HepG2 (cell line): Measurements from ENCODE around the gene C20orf144. TPM values are rescaled to one million over a fixed set of nuclear protein-coding genes. Genes with fewer than 3 reads are reported as not detected.
"Not testable (repeated sequence)": the region's sequence is repeated elsewhere in the genome, so short reads cannot be mapped to it uniquely, and the experiment has no call there.

Source experiments
- ATAC-seq: fragments of 200-7000 bp; cut with Tn5 transposase; 3 replicates; pipeline ENCODE4 v1.9.1; 2020; ENCODE audit warnings: mild to moderate bottlenecking, moderate library complexity
- BruUV-seq: library from RNA; stranded (reverse); fragments of 400-500 nt; replicated peaks from 2 replicates; lab custom pipeline; 2021; lab: Mats Ljungman, UMichigan
- CTCF ChIA-PET: fragments of 300-600 bp; formaldehyde crosslinking; extraction: SDS; loops from one replicate; lab custom pipeline; 2021; ENCODE audit warnings: low total read pairs, inconsistent platforms, low intra/inter-chr PET ratio; lab: Yijun Ruan, JAX
- POLR2A ChIA-PET: fragments of 350-600 bp; sonication (Branson Sonifier 250); formaldehyde crosslinking; loops from one replicate; lab custom pipeline; 2020; ENCODE audit warnings: antibody characterized with exemption, inconsistent platforms; lab: Yijun Ruan, JAX
- DNase-seq: peaks from one replicate; pipeline ENCODE4 v3.0.0-alpha.2; 2015; ENCODE audit warnings: low spot score
- FAIRE-seq: peaks from 3 replicates; lab custom pipeline; 2011; peaks lifted over from hg19 to GRCh38; lab: Jason Lieb, UNC
- H2AFZ ChIP-seq: one replicate; pipeline ENCODE4 v1.6.1; 2011; ENCODE audit warnings: low read length, inconsistent platforms
- H3K27ac ChIP-seq: fragments of 300-600 bp; 3 replicates; pipeline ENCODE4 v1.8.0; 2011; ENCODE audit warnings: mixed run types, mild to moderate bottlenecking, mixed read lengths, low read length, inconsistent platforms; ENCODE audit not compliant: insufficient read depth; ENCODE audit errors: extremely low read length
- H3K27me3 ChIP-seq, 2 experiments: fragments of 200-600 bp in 1 of 2; 2 replicates in 1 of 2; 3 replicates in 1 of 2; pipeline versions ENCODE4 v1.6.0 to v1.8.0; 2011; ENCODE audit warnings: low read length in 2 of 2, mild to moderate bottlenecking in 2 of 2, moderate library complexity in 2 of 2, inconsistent platforms in 1 of 2; ENCODE audit not compliant: insufficient read depth in 2 of 2, control insufficient read depth in 1 of 2
- H3K36me3 ChIP-seq, 2 experiments: fragments of 200-600 bp in 1 of 2; replicated peaks in 1 of 2; 2 replicates in 1 of 2; 3 replicates in 1 of 2; pipeline versions ENCODE4 v1.5.1 to v1.8.0; 2011; ENCODE audit warnings: low read length in 2 of 2, inconsistent platforms in 1 of 2; ENCODE audit not compliant: insufficient read depth in 2 of 2, control insufficient read depth in 1 of 2
- H3K4me1 ChIP-seq: 2 replicates; pipeline ENCODE4 v1.5.1; 2012; ENCODE audit warnings: low read length, inconsistent platforms; ENCODE audit not compliant: insufficient read depth
- H3K4me2 ChIP-seq: 2 replicates; pipeline ENCODE4 v1.6.0; 2011; ENCODE audit warnings: low read depth, low read length, inconsistent platforms
- H3K4me3 ChIP-seq, 3 experiments: fragments of 200-600 bp in 1 of 3; sonication (generic), shearing (Covaris generic) in 1 of 3; replicated peaks in 1 of 3; 2 replicates each; pipeline ENCODE4 v1.5.1; 2011 to 2016; ENCODE audit warnings: low read length in 3 of 3, inconsistent platforms in 2 of 3, low read depth in 2 of 3, mild to moderate bottlenecking in 2 of 3, control low read depth in 1 of 3, mixed read lengths in 1 of 3; ENCODE audit not compliant: insufficient read depth in 1 of 3
- H3K79me2 ChIP-seq: one replicate; pipeline ENCODE4 v1.6.1; 2011; ENCODE audit warnings: low read length, inconsistent platforms; ENCODE audit not compliant: insufficient read depth
- H3K9ac ChIP-seq: 2 replicates; pipeline ENCODE4 v1.6.0; 2011; ENCODE audit warnings: mild to moderate bottlenecking, low read depth, low read length, inconsistent platforms; ENCODE audit not compliant: insufficient read depth
- H3K9me3 ChIP-seq: 2 replicates; pipeline ENCODE4 v1.5.1; 2012; ENCODE audit warnings: mild to moderate bottlenecking, low read length
- H4K20me1 ChIP-seq: 2 replicates; pipeline ENCODE4 v1.6.0; 2011; ENCODE audit warnings: inconsistent platforms, mild to moderate bottlenecking, low read length, moderate library complexity; ENCODE audit not compliant: insufficient read depth
- CHD4 ChIP-seq: fragments of 200-600 bp; sonication (generic); IDR thresholded peaks from 2 replicates; pipeline ENCODE4 v1.7.0; 2017; ENCODE audit warnings: mild to moderate bottlenecking, low read length, borderline replicate concordance
- MTA1 ChIP-seq: sonication (generic); formaldehyde crosslinking; IDR thresholded peaks from 2 replicates; pipeline ENCODE4 v1.4.0; 2020; ENCODE audit warnings: missing genetic modification reagents, mild to moderate bottlenecking, borderline replicate concordance
- SALL1 ChIP-seq: sonication (generic); formaldehyde crosslinking; IDR thresholded peaks from 2 replicates; pipeline ENCODE4 v1.8.0; 2022; ENCODE audit warnings: mild to moderate bottlenecking, missing genetic modification reagents
- SKI ChIP-seq: fragments of 450-650 bp; IDR thresholded peaks from one replicate; pipeline ENCODE4 v1.6.1; 2018; ENCODE audit warnings: mild to moderate bottlenecking; ENCODE audit not compliant: partially characterized antibody
- ZBTB38 ChIP-seq: sonication (generic); formaldehyde crosslinking; IDR thresholded peaks from 2 replicates; pipeline ENCODE4 v1.5.1; 2020; ENCODE audit warnings: mild to moderate bottlenecking, missing genetic modification reagents
- ZMYM3 ChIP-seq: sonication (generic); formaldehyde crosslinking; IDR thresholded peaks from 2 replicates; pipeline ENCODE4 v1.5.1; 2020; ENCODE audit warnings: mild to moderate bottlenecking, missing genetic modification reagents
- ZNF292 ChIP-seq: sonication (generic); formaldehyde crosslinking; IDR thresholded peaks from 2 replicates; pipeline ENCODE4 v1.8.1; 2022; ENCODE audit warnings: mild to moderate bottlenecking, low read depth, missing genetic modification reagents, borderline replicate concordance
- ZNF546 ChIP-seq: sonication (generic); formaldehyde crosslinking; conservative IDR thresholded peaks from 2 replicates; pipeline ENCODE4 v1.8.1; 2023; ENCODE audit warnings: mild to moderate bottlenecking, missing genetic modification reagents
- WGBS: methylation state at CpG from one replicate; pipeline ENCODE4 v1.1.6; 2017; ENCODE audit warnings: low lambda C conversion rate; 5-methylcytosine and 5-hydroxymethylcytosine counted together
- in situ Hi-C: cut with HindIII; loops from 2 replicates; pipeline ENCODE4 v1.10.0; 2017; ENCODE audit warnings: low pct_unique_long_range_greater_than_20kb; ENCODE audit not compliant: extremely low pct_ligation_motif_present
- intact Hi-C: fragments of 100-400 bp; cut with micrococcal nuclease; formaldehyde crosslinking; loops from one replicate; pipeline ENCODE4 v1.10.0; 2022; ENCODE audit not compliant: unreplicated experiment
- polyA plus RNA-seq, 8 experiments: library from polyadenylated mRNA; depleted of rRNA in 3 of 8; stranded (reverse) in 7 of 8; unstranded in 1 of 8; fragments of >200 nt; fragmentation: Illumina TruSeq in 4 of 8; extraction: Trizol in 4 of 8; gene quantifications; 2 replicates each; pipeline versions ENCODE4 v1.2.1 to v1.2.3, GENCODE V29; 2011 to 2016; ENCODE audit warnings: low read depth in 4 of 8, missing spikeins in 1 of 8, mixed read lengths in 1 of 8; ENCODE audit not compliant: insufficient read depth in 1 of 8
- total RNA-seq, 5 experiments: library from RNA; depleted of rRNA; stranded (reverse); fragments of >200 nt; fragmentation: Illumina TruSeq; extraction: Trizol; gene quantifications; 2 replicates each; pipeline ENCODE4 v1.2.3, GENCODE V29; 2016; ENCODE audit warnings: low read depth in 1 of 5
- TF ChIP-seq, protein P1 (sequence below): sonication (generic); formaldehyde crosslinking; IDR thresholded peaks from 2 replicates; pipeline ENCODE4 v1.5.0; 2020; ENCODE audit warnings: missing genetic modification reagents, mild to moderate bottlenecking, borderline replicate concordance
- TF ChIP-seq, protein P2 (sequence below): sonication (generic); formaldehyde crosslinking; IDR thresholded peaks from 2 replicates; pipeline ENCODE4 v1.4.0; 2020; ENCODE audit warnings: missing genetic modification reagents
- TF ChIP-seq, protein P3 (sequence below): sonication (generic); formaldehyde crosslinking; IDR thresholded peaks from 2 replicates; pipeline ENCODE4 v1.5.0; 2020; ENCODE audit warnings: missing genetic modification reagents

Gene C20orf144
- total and polyA plus RNA-seq, 2 of the 13 experiments (the other 11 are each of a cell fraction or from before 2014, with no cell fraction given), result 0.09 to 0.16 TPM

DNA sequence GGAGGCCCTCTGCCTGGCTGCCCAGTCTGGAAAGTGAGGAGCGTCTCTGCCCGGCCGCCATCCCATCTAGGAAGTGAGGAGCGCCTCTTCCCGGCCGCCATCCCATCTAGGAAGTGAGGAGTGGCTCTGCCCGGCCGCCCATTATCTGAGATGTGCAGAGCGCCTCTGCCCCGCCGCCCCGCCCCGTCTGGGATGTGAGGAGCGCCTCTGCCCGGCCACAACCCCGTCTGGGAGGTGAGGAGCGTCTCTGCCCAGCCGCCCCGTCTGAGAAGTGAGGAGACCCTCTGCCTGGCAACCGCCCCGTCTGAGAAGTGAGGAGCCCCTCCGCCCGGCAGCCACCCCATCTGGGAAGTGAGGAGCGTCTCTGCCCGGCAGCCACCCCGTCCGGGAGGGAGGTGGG, 36.8 kb downstream of the C20orf144 start:
- DNase-seq, POLR2A ChIA-PET, H4K20me1 ChIP-seq, H3K27ac ChIP-seq, BruUV-seq, FAIRE-seq, H3K36me3 ChIP-seq, H3K4me3 ChIP-seq, CTCF ChIA-PET, H3K9me3 ChIP-seq, H3K27me3 ChIP-seq, ATAC-seq, H3K79me2 ChIP-seq, in situ Hi-C loops, intact Hi-C loops, H2AFZ ChIP-seq, H3K4me2 ChIP-seq, H3K9ac ChIP-seq: not testable (repeated sequence)
- WGBS, result 91% methylated on average over 17 of the region's 27 CpGs
- peaks cover 52% of the 10 kb centered on the region for H3K4me1 ChIP-seq

DNA sequence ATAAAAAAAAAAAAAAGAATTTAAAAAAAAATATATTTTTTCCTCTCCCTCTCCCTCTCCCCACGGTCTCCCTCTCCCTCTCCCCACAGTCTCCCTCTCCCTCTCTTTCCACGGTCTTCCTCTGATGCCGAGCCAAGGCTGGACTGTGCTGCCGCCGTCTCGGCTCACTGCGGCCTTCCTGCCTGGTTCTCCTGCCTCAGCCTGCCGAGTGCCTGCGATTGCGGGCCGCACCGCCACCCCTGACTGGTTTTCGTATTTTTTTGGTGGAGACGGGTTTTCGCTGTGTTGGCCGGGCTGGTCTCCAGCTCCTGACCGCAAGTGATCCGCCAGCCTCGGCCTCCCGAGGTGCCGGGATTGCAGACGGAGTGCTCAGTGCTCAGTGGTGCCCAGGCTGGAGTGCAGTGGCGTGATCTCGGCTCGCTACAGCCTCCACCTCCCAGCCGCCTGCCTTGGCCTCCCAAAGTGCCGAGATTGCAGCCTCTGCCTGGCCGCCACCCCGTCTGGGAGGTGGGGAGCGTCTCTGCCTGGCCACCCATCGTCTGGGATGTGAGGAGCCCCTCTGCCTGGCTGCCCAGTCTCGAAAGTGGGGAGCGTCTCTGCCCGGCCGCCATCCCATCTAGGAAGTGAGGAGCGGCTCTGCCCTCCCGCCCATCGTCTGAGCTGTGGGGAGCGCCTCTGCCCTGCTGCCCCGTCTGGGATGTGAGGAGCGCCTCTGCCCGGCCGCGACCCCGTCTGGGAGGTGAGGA, 38.7 kb downstream of the C20orf144 start:
- intact Hi-C loops, H4K20me1 ChIP-seq, H3K4me2 ChIP-seq, H3K9me3 ChIP-seq, in situ Hi-C loops, ATAC-seq, H3K4me3 ChIP-seq, FAIRE-seq, H2AFZ ChIP-seq, CTCF ChIA-PET, H3K36me3 ChIP-seq, BruUV-seq, H3K27me3 ChIP-seq, POLR2A ChIA-PET, H3K79me2 ChIP-seq, DNase-seq, H3K9ac ChIP-seq: not testable (repeated sequence)
- WGBS, result 92% methylated on average over 43 of the region's 45 CpGs
- H3K27ac ChIP-seq, result peak overlapping the region; percentile 65
- H3K4me1 ChIP-seq, result peaks cover 41% of the 10 kb centered on the region
- TF ChIP-seq, protein P1, sequence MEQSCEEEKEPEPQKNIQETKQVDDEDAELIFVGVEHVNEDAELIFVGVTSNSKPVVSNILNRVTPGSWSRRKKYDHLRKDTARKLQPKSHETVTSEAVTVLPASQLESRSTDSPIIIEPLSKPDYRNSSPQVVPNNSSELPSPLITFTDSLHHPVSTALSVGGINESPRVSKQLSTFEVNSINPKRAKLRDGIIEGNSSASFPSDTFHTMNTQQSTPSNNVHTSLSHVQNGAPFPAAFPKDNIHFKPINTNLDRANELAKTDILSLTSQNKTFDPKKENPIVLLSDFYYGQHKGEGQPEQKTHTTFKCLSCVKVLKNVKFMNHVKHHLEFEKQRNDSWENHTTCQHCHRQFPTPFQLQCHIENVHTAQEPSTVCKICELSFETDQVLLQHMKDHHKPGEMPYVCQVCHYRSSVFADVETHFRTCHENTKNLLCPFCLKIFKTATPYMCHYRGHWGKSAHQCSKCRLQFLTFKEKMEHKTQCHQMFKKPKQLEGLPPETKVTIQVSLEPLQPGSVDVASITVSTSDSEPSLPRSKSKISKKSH (CRISPR knock-in tag), result peak; percentile 30
- 0 out of 2 replicates have a peak, but pooled peaks have one; percentile 26 for TF ChIP-seq ZNF546
- peak; percentile 26; the same call in 1 of the 2 replicates for TF ChIP-seq SALL1
- peak; percentile 59; the same call in 1 of the 2 replicates for TF ChIP-seq ZMYM3
- peak; percentile 47 for TF ChIP-seq SKI
- TF ChIP-seq MTA1 (CRISPR knock-in tag), result peak; percentile 79; the same call in 1 of the 2 replicates
- 0 out of 2 replicates have a peak, but pooled peaks have one; percentile 11 for TF ChIP-seq CHD4
- peak; percentile 99 for TF ChIP-seq ZBTB38 (CRISPR knock-in tag)
- peak; percentile 66; the same call in 1 of the 2 replicates for TF ChIP-seq ZNF292 (CRISPR knock-in tag)
- TF ChIP-seq, protein P2, sequence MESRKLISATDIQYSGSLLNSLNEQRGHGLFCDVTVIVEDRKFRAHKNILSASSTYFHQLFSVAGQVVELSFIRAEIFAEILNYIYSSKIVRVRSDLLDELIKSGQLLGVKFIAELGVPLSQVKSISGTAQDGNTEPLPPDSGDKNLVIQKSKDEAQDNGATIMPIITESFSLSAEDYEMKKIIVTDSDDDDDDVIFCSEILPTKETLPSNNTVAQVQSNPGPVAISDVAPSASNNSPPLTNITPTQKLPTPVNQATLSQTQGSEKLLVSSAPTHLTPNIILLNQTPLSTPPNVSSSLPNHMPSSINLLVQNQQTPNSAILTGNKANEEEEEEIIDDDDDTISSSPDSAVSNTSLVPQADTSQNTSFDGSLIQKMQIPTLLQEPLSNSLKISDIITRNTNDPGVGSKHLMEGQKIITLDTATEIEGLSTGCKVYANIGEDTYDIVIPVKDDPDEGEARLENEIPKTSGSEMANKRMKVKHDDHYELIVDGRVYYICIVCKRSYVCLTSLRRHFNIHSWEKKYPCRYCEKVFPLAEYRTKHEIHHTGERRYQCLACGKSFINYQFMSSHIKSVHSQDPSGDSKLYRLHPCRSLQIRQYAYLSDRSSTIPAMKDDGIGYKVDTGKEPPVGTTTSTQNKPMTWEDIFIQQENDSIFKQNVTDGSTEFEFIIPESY (CRISPR knock-in tag), result peak; percentile 74
- TF ChIP-seq, protein P3, sequence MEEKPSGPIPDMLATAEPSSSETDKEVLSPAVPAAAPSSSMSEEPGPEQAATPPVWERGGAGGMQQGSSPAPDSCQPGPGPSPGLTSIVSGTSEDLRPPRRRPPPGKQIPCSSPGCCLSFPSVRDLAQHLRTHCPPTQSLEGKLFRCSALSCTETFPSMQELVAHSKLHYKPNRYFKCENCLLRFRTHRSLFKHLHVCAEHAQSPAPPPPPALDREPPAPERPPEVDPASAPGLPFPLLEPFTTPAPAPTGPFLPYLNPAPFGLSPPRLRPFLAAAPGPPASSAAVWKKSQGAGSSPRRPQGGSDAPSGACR (CRISPR knock-in tag), result peak; percentile 79; the same call in 1 of the 2 replicates
